ENCODE data around the gene GMNC.

DNA sequence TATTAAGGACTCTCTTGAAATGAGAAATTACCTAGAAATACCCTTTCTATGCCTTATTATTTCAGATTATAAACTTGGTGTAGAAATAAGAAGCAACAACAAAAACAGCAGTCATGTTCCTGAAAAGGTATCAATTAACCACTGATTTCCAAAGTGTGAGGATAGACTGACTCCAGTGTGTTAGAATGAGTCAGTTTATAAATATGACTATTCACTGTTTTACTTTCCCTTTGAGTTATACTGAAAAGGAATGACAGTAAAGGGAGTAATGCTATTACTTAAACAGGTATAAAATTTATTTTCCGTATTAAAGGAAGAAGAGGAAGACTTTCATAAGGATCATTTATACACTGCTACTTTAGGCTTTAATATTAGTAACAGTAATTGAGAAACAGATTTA, 12.9 kb downstream of the GMNC start:
- TF ChIP-seq, protein P1, sequence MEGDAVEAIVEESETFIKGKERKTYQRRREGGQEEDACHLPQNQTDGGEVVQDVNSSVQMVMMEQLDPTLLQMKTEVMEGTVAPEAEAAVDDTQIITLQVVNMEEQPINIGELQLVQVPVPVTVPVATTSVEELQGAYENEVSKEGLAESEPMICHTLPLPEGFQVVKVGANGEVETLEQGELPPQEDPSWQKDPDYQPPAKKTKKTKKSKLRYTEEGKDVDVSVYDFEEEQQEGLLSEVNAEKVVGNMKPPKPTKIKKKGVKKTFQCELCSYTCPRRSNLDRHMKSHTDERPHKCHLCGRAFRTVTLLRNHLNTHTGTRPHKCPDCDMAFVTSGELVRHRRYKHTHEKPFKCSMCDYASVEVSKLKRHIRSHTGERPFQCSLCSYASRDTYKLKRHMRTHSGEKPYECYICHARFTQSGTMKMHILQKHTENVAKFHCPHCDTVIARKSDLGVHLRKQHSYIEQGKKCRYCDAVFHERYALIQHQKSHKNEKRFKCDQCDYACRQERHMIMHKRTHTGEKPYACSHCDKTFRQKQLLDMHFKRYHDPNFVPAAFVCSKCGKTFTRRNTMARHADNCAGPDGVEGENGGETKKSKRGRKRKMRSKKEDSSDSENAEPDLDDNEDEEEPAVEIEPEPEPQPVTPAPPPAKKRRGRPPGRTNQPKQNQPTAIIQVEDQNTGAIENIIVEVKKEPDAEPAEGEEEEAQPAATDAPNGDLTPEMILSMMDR (CRISPR knock-in tag; IDR thresholded peaks at IDR 0.05): no peak
- TF ChIP-seq ZFP36 (IDR thresholded peaks at IDR 0.05; ENCODE audit: borderline replicate concordance, low read depth, low read length, partially characterized antibody) (no peak), AKAP8 (CRISPR knock-in tag; IDR thresholded peaks at IDR 0.05) (no peak), SMC3 (IDR thresholded peaks at IDR 0.05; ENCODE audit: low read length) (no peak), RFX3 (CRISPR knock-in tag; IDR thresholded peaks at IDR 0.05) (no peak), JUN (CRISPR knock-in tag; IDR thresholded peaks at IDR 0.05) (no peak), MYNN (CRISPR knock-in tag; IDR thresholded peaks at IDR 0.05; ENCODE audit: low read depth) (no peak), POLR2A (IDR thresholded peaks at IDR 0.05; ENCODE audit: insufficient read depth in 1 of 2, low read depth in 2 of 2, low read length in 2 of 2) (no peak), FOXA3 (CRISPR knock-in tag; IDR thresholded peaks at IDR 0.05) (no peak), GABPA (IDR thresholded peaks at IDR 0.05; ENCODE audit: low read depth, low read length) (no peak), GABPA (CRISPR knock-in tag; IDR thresholded peaks at IDR 0.05; ENCODE audit: low read depth) (no peak)

Data from HepG2 (cell line).